Measurements from ENCODE around the gene DLAT.

Gene DLAT

DNA sequence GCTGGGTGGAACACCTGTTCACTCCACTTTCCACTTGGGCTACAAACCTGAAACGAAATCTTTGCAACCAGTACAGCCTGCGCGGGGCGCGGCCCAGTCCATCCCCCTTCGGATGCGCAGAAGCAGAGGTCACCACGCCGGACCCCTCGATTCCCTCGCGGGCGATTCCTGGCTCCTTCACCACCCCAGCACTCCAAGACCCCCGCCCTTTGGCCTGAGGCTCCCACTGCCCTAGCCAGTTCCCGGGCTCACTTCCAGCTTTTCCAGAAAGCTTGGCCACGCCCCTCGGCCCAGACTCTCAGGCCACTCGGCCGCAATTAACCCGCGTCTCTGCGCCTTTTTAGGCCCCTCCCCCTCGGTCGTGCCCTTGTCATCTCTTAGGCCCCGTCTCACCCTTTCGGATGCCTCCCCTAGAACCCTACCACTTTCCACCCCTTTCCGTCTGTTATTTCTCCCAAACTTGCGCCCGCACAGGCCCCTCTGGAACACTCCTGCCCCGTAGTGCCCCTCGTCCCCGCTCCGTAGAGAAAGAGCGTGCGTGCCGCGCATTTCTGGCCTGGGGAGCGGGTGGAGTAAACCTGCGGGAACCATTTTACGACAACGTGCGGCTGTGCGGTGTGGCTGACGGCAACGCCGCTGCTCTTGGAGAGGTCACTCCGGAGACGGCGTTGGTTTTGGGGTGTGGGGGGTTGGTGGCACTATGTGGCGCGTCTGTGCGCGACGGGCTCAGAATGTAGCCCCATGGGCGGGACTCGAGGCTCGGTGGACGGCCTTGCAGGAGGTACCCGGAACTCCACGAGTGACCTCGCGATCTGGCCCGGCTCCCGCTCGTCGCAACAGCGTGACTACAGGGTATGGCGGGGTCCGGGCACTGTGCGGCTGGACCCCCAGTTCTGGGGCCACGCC, at the start of gene DLAT:
Gene DLAT (plus strand): TSS at position 636 of the 906 bp plus-strand sequence. CDS start 65 bp downstream, at position 701.
- DNase-seq (ENCODE audit: low read depth): peak; percentile 87

DNA sequence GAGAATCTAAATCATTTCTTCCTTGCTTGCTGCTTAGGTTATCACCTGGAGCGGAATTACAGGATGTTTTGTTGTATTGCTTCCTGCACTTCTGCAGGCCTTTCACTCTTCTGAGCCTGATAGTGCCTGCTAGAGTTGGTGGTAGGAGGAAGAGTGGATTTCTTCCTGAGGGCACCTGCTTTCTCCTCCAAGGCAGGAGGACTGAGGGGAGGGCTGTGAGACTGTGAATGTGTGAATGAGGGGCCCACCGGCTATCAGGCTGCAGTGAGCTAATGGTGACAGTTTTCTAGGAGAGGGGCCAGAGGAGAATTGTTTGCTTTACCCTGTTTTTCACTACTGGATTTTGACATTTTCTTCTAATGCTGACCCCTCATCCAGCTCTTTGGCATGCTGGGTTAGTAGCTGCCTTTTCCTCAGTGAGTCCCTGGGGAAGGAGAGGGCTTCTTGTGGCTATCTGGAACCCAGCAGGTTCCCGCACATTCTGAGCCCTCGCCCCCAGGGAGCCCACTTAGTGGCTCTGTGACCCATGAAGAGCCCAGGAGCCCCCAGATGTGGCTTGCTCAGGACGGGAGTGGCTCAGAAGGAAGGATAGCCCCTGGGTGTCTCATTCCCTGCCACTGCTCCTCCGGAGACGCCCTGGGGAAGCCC, 49.0 kb upstream of the DLAT start:
- DNase-seq (ENCODE audit: low read depth): no peak

DNA sequence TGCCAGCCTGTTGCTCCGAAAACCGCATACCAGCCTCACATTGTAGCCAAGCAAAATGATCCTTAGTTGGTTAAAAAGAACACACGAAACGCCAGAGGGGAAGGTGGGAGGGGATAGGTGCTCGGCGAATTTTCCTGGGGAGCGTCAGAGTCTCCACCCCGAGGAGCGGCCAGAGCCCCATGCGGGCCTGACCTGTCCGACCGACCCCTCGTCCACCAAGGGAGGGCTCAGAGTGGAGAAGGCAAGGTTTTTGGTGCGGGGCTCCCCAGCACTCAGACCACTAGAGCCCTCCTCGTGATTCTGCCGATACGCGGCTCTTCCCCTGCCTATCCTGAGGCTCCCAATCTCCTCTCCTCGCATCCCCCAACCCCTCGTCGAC, 48.5 kb upstream of the DLAT start:
- DNase-seq (ENCODE audit: low read depth): peak; percentile 15

DNA sequence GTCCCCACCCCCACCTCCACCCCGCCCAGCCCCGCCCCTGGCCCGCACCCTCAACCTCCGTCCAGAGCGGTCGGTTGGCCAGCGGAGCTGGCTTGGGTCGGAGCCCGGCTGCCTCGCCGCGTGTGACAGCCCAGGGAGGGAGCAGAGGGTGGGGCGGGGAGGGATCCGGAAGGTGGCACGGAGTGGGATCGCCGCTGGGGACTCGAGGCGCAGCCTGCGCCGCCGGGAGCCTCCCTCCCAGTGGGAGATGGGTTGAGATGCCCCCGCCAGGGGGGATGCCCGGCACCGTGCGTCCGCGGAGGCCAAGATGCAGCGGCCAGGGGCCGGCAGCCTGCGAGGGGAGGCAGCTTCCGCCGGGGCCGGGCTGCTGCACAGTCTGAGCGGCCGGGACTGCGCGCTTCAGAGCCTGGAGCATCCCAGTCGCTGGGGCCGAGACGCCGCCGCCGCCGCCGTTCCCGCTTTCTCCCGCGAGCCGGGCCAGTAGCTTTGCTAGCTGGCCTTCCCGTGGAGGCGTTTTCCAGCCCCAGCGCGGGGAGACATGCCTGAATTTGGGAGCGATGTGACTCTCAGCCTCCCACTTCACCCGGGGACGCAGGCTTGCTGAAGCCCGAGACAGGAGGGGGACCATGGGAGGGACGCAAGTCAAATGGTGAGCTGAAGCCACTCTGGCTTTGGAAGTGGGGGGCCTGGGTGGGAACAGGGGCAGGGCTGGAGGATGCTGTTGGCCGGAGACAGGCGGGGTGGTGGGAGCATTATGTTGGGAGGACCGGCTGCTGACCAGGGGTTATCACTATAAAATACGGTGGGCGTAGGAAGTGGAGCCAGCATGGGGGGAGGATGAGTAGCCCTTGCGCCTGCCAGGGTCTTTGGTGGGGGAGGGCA, 47.8 kb upstream of the DLAT start:
- DNase-seq (ENCODE audit: low read depth): peak; percentile 56

DNA sequence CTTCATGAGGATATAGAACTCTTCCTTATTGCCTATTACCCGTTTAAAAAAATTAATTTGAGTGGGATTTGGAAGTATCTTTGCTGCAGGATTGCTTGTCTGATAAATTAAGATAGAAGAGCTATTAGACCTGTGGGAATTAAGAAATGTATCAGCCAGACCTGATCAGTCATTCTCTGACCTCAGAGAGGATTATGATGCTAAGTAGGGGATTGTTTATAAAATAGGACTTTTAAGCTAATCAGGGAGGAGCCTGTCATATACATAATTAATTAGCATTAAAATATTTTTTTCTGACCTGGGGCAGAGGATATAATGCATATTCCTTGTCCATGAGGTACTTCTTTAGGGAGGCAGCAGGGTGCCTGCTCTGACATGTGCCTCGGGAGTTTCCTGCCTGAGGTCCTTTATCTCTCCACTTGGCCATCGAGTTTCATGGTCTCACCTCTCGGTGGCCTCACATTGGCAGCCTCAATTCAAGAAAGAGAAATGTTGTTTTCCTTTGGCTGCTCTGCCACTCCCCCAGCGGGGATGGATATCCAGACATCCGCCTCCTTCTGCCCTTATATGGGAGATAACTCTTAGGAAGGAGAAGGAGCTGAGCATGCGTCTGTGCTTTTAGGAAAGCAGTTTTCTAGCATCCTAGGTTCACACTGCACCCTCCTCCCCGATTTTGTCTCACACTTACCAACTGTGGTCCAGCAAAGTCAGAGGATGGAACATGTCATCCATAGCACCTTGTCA, 47.0 kb upstream of the DLAT start:
- peak; percentile 75 for DNase-seq (ENCODE audit: low read depth)

DNA sequence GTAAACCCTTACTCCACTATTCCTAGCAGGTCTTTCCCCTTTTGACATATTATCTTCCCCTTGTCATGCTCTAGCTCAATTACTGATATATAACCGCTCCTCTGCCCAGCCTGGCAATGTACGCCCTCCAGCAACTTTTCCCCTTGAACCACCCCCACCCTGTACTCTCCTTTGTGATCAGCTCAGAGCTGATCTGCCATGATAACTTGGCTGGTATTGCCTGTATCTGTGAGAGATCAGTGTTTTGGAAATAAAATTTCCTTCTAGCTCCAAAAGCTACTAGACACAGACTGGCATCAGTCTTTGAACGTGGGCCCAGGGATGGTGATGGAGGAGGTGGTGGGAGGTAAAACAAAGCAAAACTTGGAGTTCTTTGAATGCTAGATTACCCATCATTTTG, 45.1 kb upstream of the DLAT start:
- no peak for DNase-seq (ENCODE audit: low read depth)

DNA sequence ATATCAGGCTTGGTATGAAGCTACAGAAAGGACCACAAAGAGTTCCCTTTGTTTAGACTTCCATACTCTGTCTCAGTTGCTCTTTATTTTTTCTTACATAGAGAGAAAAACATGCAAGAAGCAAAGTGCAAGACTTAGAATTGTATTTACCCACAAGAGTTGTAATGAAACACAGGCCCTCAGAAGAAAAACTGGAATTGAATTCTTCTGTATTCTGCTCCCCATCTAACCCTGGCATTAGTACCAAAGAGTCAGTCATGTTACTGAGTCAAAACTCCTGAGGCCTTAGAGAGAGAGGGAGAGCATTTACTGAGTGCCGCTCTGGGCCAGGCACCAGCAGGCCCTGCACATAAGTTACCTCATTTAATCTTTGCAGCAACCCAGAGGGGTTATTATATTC, 43.9 kb upstream of the DLAT start:
- DNase-seq (ENCODE audit: low read depth): no peak

DNA sequence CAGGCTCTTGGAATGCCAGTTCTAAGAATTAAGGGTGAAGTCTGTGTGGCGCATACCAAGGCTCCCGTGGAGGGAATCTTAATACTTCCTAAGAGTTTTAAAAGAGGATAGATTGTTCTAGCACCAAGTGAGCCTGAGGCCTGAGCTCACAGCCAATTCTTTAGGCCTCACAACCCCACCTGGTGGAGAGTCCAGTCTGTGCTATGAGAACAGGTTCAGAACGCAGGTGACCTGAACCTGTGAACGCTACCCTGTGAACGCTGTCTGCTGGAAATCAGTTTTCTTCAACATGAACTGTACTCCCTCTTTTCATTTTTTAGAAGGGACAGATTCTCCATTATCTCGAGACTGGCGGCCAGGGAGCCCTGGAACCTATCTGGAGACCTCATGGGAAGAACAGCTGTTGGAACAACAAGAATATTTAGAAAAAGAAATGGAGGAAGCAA, 43.2 kb upstream of the DLAT start:
- peak; percentile 47 for DNase-seq (ENCODE audit: low read depth)

DNA sequence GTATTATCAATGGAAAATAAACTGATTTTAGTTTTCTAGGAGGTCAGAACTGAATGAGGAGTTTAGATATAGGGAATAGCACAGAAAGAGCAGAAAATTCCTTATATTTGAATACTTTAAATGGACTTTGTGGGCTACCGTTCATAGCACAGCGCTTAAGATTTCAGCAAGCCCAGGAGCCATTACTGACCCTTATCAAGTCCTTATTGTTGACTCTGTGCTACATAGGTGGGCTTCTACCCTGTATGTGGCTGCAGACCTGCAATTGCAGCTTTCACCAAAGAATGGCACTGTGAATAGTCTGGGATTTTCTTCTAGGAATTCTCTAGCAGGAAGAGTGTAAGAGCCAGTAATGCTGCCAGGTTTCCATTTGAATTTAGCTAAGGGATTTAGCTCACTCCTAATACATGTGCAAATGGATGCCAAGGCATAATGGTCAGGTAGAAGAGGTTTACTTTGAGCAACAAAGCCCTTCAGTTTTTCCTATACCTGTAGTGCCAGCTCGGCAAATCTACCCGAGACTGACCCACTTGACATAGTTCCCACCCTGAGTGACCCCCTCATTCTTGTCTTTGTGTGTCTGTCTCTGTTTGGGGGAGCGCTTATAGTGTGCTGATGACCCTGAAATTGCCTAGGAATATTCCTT, 42.5 kb upstream of the DLAT start:
- no peak for DNase-seq (ENCODE audit: low read depth)

DNA sequence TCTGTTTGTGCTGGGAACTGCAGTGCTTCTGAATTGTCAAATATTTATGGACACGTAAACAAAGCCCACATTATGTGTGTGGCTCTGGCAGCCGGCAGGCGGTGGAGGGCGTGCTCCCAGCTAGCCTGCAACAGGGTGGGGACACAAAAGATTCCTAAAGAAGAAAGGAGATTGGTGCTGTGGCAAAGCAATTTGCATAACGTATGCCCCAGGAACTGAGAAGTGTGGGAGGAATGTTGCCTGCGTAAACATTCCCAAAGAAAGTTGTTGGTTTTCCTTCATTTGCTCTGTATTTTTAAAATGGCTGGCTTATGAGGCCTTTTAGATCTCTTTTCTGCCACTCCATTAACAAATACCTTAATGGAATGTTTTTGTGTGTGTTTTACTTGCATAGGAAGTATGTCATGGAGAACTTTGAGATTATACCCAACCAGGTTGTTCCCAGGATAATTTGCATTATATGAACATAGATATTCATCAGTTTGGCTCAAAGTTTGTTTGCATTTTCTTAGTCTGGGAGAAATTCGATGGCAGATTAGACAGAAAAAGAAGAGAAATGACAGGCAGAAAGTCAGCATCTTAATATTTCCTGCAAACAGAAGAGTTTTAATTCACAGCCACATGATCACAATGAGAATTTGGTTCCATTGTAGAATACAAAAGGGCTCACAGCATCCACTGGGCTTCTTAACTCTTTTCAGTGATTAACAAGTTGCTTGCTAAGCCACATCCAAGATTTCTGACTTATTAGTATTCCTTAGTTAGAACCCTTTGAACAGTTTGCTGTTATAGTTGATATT, 41.8 kb upstream of the DLAT start:
- peak; percentile 19 for DNase-seq (ENCODE audit: low read depth)

DNA sequence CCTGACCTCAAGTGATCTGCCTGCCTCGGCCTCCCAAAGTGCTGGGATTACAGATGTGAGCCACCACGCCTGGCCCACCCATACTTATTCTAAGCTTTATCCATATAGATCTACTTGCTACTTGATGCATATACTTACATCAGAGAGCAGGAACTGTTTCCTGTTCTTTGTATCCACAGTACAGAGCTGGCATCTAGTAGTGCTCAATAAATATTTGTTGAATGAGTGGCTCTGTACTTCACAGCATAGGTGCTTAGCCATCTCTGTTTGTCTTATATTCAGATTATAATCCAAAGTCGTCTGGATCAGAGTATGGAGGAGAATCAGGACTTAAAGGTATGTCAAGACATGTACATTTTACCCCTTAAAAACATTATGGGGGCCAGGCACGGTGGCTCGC, 38.6 kb upstream of the DLAT start:
- DNase-seq (ENCODE audit: low read depth): no peak

DNA sequence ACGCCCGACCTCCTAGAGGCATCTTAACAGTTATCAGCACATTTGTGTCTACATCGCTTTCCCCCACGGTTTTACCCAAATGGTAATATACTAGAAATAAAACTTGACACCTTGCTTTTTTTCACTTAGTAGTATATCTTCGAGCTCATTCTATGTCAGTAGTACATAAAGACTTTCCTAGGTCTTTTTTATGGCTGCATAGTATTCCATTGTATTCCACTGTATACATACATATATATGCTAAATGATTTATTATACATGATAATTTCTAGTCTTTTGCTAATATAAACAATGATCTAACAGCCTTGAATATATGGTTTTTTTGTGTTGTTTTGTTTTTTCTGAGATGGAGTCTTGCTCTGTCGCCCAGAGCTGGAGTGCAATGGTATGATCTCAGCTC, 34.8 kb upstream of the DLAT start:
- DNase-seq (ENCODE audit: low read depth): no peak

DNA sequence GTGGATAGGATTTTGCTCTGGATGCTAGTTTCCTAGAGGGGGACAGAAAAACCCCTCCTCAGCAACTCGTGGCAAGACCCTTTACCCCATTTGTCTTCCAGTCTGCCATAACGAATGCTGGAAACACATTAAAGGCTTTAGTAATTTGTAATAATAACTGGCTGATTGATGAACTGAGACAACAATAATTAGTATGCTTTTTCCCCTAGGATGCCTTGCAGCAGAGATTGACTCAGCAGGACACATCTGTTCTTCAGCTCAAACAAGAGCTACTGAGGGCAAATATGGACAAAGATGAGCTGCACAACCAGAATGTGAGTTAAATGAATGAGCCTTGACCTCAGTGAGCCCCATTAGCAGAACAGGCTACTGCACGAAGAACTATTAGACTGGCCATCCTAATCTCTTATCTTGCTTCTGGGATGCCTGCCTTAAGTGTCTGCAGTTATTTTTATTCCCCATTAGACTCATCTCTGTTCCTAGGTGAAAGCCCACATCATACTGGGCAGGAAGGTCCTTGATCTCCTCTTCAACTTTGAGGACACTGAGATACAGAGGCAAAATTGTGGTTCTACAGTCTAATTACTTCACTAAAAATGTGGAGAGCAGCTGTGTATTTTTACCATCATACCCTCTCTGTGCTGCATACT, 32.9 kb upstream of the DLAT start:
- no peak for DNase-seq (ENCODE audit: low read depth)

DNA sequence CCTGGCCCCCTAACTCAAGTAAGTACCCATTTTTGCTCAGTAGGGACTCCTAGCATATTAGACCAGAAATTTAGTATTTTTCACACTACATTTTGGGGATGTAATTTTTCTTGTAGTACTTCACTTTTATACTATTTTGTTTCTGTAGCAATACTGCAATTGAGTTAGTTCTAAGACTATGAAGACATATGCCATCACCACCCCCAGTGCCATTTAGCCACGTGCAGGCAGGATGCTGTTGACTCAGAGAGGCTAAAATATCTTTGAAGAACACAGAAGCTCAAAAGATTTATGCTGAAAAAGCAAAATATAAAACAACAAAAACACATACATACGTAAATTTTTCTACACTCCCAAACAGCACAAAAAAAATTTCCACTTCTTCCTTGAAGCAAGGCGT, 29.1 kb upstream of the DLAT start:
- no peak for DNase-seq (ENCODE audit: low read depth)

DNA sequence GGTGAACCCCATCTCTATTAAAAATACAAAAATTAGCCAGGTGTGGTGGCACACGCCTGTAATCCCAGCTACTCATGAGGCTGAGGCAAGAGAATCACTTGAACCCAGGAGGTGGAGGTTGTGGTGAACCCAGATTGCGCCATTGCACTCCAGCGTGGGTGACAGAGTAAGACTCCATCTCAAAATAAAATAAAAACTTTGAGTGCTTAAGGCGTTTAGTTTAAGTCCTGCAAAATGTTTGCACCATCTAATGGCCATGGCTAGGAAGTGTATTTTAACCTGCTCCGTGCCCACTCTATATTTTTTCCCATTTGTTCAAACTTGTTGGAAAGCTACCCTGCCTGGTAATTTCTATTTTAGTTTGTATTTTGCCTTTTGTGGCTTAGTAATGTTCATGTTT, 28.5 kb upstream of the DLAT start:
- DNase-seq (ENCODE audit: low read depth): peak; percentile 62

DNA sequence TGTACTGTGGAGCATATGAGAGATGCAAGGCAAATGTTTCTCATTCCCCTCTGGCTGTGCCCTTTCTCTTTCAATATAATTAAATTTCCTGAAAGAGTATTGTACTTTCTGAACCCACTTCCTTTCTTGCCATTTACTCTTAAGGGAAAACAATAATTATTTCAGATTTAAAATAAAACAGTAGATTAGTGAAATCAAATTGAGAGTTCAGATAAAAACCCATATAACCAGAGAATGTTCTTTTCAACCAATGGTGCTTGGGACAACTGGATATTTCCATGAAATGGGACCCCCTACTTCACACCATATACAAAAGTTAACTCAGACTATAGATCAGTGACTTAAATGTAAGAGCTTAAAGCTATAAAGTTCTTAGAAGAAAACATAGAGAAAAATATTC, 26.1 kb upstream of the DLAT start:
- no peak for DNase-seq (ENCODE audit: low read depth)

DNA sequence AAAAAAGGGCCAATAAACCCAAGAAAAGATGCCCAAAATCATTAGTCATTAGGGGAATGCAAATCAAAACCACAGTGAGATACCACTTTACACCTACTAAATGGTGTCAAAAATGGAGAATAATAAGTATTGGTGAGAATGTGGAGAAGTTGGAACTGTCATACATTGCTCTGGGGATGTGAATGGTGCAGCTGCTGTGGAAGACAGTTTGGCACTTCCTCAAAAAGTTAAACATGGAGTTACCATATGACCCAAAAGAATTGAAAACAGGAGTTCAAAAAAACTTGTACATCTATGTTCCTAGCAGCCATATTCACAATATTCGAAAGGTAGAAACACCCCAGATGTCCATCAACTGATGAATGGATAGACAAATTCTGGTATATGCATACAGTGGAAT, 24.5 kb upstream of the DLAT start:
- no peak for DNase-seq (ENCODE audit: low read depth)

DNA sequence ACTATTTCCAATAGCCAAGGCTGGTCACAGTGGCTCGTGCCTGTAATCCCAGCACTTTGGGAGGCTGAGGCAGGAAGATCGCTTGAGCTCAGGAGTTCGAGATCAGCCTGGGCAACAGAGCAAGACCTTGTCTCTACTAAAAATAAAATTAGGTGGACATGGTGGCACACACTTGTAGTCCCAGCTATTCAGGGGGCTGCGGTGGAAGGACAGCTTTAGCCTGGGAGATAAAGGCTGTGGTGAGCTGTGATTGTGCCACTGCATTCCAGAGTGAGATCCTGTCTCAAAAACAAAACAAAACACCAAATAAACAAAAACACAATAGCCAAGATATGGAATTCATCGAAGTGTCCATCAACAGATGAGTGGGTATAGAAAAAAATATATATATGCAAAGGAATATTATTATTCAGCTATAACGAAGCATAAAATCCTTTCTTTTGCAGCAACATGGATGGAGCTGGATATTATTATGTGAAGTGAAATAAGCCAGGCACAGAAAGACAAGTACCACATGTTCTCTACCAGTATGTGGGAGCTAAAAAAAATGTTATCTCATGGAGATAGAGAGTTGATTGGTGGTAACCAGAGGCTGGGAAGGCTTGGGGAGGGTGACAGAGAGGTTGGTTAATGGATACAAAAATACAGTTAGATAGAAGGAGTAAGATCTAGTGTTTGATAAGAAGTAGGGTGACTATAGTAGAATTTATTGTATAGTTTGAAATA, 22.6 kb upstream of the DLAT start:
- DNase-seq (ENCODE audit: low read depth): no peak

DNA sequence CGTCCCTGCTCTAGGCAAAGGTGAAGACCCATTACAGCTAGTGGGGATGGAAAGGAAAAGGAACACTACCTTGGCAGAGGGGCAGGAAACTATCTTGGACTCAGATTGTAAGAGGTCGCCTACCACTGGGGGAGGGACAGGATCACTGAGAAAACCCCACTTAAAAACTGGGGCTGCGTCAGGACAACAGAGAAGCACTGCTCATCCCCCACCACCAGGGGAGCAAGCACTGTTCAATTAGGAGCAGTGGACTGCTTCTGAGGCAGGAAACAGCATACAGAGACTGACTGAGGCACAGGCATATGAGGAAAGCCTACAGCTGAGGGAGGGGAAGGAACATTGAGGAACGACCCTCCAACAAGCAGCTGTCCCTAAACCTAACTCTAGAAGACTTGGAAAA, 20.8 kb upstream of the DLAT start:
- DNase-seq (ENCODE audit: low read depth): peak; percentile 51
